ENCODE results near the gene INPP5F. TPM values are rescaled to one million over a fixed set of nuclear protein-coding genes. Genes with fewer than 3 reads are reported as not detected.

INPP5F gene, protein sequence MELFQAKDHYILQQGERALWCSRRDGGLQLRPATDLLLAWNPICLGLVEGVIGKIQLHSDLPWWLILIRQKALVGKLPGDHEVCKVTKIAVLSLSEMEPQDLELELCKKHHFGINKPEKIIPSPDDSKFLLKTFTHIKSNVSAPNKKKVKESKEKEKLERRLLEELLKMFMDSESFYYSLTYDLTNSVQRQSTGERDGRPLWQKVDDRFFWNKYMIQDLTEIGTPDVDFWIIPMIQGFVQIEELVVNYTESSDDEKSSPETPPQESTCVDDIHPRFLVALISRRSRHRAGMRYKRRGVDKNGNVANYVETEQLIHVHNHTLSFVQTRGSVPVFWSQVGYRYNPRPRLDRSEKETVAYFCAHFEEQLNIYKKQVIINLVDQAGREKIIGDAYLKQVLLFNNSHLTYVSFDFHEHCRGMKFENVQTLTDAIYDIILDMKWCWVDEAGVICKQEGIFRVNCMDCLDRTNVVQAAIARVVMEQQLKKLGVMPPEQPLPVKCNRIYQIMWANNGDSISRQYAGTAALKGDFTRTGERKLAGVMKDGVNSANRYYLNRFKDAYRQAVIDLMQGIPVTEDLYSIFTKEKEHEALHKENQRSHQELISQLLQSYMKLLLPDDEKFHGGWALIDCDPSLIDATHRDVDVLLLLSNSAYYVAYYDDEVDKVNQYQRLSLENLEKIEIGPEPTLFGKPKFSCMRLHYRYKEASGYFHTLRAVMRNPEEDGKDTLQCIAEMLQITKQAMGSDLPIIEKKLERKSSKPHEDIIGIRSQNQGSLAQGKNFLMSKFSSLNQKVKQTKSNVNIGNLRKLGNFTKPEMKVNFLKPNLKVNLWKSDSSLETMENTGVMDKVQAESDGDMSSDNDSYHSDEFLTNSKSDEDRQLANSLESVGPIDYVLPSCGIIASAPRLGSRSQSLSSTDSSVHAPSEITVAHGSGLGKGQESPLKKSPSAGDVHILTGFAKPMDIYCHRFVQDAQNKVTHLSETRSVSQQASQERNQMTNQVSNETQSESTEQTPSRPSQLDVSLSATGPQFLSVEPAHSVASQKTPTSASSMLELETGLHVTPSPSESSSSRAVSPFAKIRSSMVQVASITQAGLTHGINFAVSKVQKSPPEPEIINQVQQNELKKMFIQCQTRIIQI
- polyA plus RNA-seq (12.1 to 21.1 TPM (median 20.2 TPM) in 3 replicates), polyA minus RNA-seq (7.1 to 19.7 TPM (median 8.4 TPM) in 3 replicates)
- polyA plus RNA-seq (2011; ENCODE audit: low read depth) = 8.3 TPM
- 11.9 and 17.5 TPM in 2 replicates for polyA plus RNA-seq (2011; cell fraction: cytosol; rRNA removed)
- polyA plus RNA-seq (2011; cell fraction: nucleus; rRNA removed) = 21.4 and 25.6 TPM in 2 replicates
- 7.6 and 19.0 TPM in 2 replicates for polyA plus RNA-seq (2012; ENCODE audit: low replicate concordance)
- polyA minus RNA-seq (2011; cell fraction: cytosol; rRNA and poly(A)+ RNA removed) = 10.6 TPM
- 15.1 and 37.9 TPM in 2 replicates for polyA minus RNA-seq (2011; cell fraction: nucleus; rRNA and poly(A)+ RNA removed)

DNA sequence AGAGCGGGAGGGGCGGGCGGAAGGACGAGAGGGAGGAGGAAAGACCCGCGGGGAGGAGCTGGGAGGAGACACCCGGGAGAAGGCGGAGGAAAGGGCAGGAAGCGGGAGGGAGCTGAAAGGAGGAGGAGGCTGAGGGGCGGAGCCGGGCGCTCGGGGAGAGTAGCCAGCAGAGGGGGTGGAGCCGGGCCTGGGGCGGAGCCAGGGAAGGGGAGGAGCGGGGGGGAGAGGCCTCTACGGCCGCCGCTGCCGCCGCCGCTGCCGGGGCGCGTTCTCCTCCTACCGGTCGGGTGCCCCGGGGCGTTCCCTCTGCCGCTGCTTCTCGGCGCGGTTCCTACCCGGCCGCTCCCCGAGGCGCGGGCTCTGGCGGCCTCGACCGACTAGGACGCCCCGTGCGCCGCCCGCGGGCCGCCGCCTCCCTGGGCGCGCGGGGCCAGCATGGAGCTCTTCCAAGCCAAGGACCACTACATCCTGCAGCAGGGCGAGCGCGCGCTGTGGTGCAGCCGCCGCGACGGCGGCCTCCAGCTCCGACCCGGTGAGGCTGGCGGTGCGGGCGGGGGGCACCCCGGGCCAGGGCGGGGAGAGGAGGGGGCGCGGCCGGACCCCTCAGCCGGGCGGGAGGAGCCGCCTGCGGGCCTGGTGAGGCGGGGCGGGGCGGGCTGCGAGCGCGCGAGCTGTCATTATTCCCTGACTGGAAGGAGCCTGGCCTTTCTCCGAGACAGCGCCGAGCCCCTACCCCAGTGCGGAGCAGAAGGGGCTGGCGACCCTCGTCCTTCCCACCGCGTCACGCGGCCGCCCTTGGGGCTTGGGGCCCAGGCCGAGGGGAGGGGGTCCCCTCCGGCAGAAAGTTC, at the start of gene INPP5F:
INPP5F (plus strand) TSS at position 223 of the 848 bp plus-strand sequence; CDS start at position 436, 213 bp downstream.
- Histone ChIP-seq H3K79me2 (ENCODE audit: control insufficient read depth, insufficient read depth, low read length) (peaks cover 40% of the 10 kb centered on the region), H3K9ac (ENCODE audit: control insufficient read depth, extremely low read depth, insufficient read depth, low read length) (peak within 1 kb of the TSS; percentile 80), H3K9me1 (ENCODE audit: control insufficient read depth, extremely low read depth, insufficient read depth, low read length) (no peaks in the 10 kb centered on the region), H3K27ac (ENCODE audit: control insufficient read depth, insufficient read depth, low read length) (peak within 1 kb of the TSS; percentile 75), H3K4me3 (ENCODE audit: control insufficient read depth in 2 of 3, extremely low read depth in 1 of 3, insufficient read depth in 2 of 3, low read depth in 1 of 3, low read length in 3 of 3) (peak within 1 kb of the TSS; percentile 84 to 89 (median 87)), H3K36me3 (ENCODE audit: control insufficient read depth in 2 of 2, extremely low read depth in 1 of 2, insufficient read depth in 2 of 2, low read length in 2 of 2) (no peaks in the 10 kb centered on the region), H4K20me1 (ENCODE audit: control insufficient read depth, extremely low read depth, insufficient read depth, low read length) (no peaks in the 10 kb centered on the region), H2AFZ (ENCODE audit: control insufficient read depth, low read length) (peak within 1 kb of the TSS; percentile 90), H3K4me1 (ENCODE audit: control insufficient read depth, extremely low read depth, insufficient read depth, low read length) (peaks cover 25% of the 10 kb centered on the region), H3K9me3 (ENCODE audit: control insufficient read depth, low read depth, low read length) (no peaks in the 10 kb centered on the region), H3K4me2 (ENCODE audit: control insufficient read depth, extremely low read depth, insufficient read depth, low read depth, low read length) (peak within 1 kb of the TSS; percentile 96), H3K27me3 (ENCODE audit: control insufficient read depth, extremely low read depth, insufficient read depth, low read length) (no peaks in the 10 kb centered on the region)
- TF ChIP-seq EZH2 (IDR thresholded peaks at IDR 0.05; ENCODE audit: low read length) = no peak
- TF ChIP-seq, protein P1, sequence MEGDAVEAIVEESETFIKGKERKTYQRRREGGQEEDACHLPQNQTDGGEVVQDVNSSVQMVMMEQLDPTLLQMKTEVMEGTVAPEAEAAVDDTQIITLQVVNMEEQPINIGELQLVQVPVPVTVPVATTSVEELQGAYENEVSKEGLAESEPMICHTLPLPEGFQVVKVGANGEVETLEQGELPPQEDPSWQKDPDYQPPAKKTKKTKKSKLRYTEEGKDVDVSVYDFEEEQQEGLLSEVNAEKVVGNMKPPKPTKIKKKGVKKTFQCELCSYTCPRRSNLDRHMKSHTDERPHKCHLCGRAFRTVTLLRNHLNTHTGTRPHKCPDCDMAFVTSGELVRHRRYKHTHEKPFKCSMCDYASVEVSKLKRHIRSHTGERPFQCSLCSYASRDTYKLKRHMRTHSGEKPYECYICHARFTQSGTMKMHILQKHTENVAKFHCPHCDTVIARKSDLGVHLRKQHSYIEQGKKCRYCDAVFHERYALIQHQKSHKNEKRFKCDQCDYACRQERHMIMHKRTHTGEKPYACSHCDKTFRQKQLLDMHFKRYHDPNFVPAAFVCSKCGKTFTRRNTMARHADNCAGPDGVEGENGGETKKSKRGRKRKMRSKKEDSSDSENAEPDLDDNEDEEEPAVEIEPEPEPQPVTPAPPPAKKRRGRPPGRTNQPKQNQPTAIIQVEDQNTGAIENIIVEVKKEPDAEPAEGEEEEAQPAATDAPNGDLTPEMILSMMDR (optimal IDR thresholded peaks at IDR 0.05 in 1 of 3, IDR thresholded peaks at IDR 0.05 in 1 of 3, conservative IDR thresholded peaks at IDR 0.05 in 1 of 3; ENCODE audit: extremely low read depth in 1 of 3, insufficient read depth in 2 of 3, low read length in 3 of 3) = peak in 1 of 3 experiments; percentile 21
- FAIRE-seq (no peak), DNase-seq (ENCODE audit: low read depth, low spot score) (peak; percentile 83)
- dilution Hi-C loops (cut with MboI; ENCODE audit: extremely low pct_ligation_motif_present, low sequenced_read_pairs) = no loop called here

DNA sequence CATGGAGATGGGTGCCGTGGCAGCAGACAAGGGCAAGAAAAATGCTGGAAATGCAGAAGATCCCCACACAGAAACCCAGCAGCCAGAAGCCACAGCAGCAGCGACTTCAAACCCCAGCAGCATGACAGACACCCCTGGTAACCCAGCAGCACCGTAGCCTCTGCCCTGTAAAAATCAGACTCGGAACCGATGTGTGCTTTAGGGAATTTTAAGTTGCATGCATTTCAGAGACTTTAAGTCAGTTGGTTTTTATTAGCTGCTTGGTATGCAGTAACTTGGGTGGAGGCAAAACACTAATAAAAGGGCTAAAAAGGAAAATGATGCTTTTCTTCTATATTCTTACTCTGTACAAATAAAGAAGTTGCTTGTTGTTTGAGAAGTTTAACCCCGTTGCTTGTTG, 48.7 kb upstream of the INPP5F start:
- Histone ChIP-seq H3K9me1 (ENCODE audit: control insufficient read depth, extremely low read depth, insufficient read depth, low read length) (peaks cover 3% of the 10 kb centered on the region), H3K27ac (ENCODE audit: control insufficient read depth, insufficient read depth, low read length) (no peak overlapping the region), H3K36me3 (ENCODE audit: control insufficient read depth in 2 of 2, extremely low read depth in 1 of 2, insufficient read depth in 2 of 2, low read length in 2 of 2) (peaks cover 28 to 45% of the 10 kb centered on the region in 2 experiments), H3K79me2 (ENCODE audit: control insufficient read depth, insufficient read depth, low read length) (peaks cover 32% of the 10 kb centered on the region), H3K4me3 (ENCODE audit: control insufficient read depth in 2 of 3, extremely low read depth in 1 of 3, insufficient read depth in 2 of 3, low read depth in 1 of 3, low read length in 3 of 3) (no peak overlapping the region), H3K9me3 (ENCODE audit: control insufficient read depth, low read depth, low read length) (no peaks in the 10 kb centered on the region), H3K27me3 (ENCODE audit: control insufficient read depth, extremely low read depth, insufficient read depth, low read length) (no peaks in the 10 kb centered on the region), H3K9ac (ENCODE audit: control insufficient read depth, extremely low read depth, insufficient read depth, low read length) (no peak overlapping the region), H4K20me1 (ENCODE audit: control insufficient read depth, extremely low read depth, insufficient read depth, low read length) (no peaks in the 10 kb centered on the region), H3K4me1 (ENCODE audit: control insufficient read depth, extremely low read depth, insufficient read depth, low read length) (peaks cover 68% of the 10 kb centered on the region), H2AFZ (ENCODE audit: control insufficient read depth, low read length) (no peak overlapping the region), H3K4me2 (ENCODE audit: control insufficient read depth, extremely low read depth, insufficient read depth, low read depth, low read length) (no peak overlapping the region)
- DNase-seq (ENCODE audit: low read depth, low spot score) = no peak
- dilution Hi-C loops (cut with MboI; ENCODE audit: extremely low pct_ligation_motif_present, low sequenced_read_pairs) = no loop called here
- no peak for FAIRE-seq
- no peak for TF ChIP-seq EZH2 (IDR thresholded peaks at IDR 0.05; ENCODE audit: low read length)
- TF ChIP-seq, protein P1 (optimal IDR thresholded peaks at IDR 0.05 in 1 of 3, IDR thresholded peaks at IDR 0.05 in 1 of 3, conservative IDR thresholded peaks at IDR 0.05 in 1 of 3; ENCODE audit: extremely low read depth in 1 of 3, insufficient read depth in 2 of 3, low read length in 3 of 3) = no peak
